ENCODE measurements around the gene DDX42.

- TF ChIP-seq CTCF (IDR thresholded peaks at IDR 0.05), result no peak
- TF ChIP-seq EZH2 (IDR thresholded peaks at IDR 0.05; ENCODE audit: borderline replicate concordance, insufficient read depth, low read depth, low read length, poor library complexity, severe bottlenecking), result no peak
These were observed 47.8 kb downstream of the DDX42 start for GRCh38 chr17:63821804-63822203.
